Type B pancreatic cell (in vitro differentiated cells): ENCODE results near the gene MMP24. TPM values are rescaled to one million over a fixed set of nuclear protein-coding genes. Genes with fewer than 3 reads are reported as not detected.

Experiments used
- DNase-seq: peaks from one replicate; pipeline ENCODE4 v3.0.0; 2021; ENCODE audit warnings: mixed read lengths; ENCODE audit not compliant: unreplicated experiment; ENCODE audit errors: extremely low spot score
- H3K27ac Mint-ChIP-seq: 2 replicates; pipeline ENCODE4 v1.8.0; 2021; ENCODE audit warnings: mild to moderate bottlenecking, mixed read lengths
- H3K27me3 Mint-ChIP-seq: 2 replicates; pipeline ENCODE4 v1.8.0; 2021; ENCODE audit warnings: mixed read lengths
- H3K36me3 Mint-ChIP-seq: 2 replicates; pipeline ENCODE4 v1.8.0; 2021; ENCODE audit warnings: mixed read lengths
- H3K4me1 Mint-ChIP-seq: one replicate; pipeline ENCODE4 v1.8.0; 2021; ENCODE audit warnings: mixed read lengths; ENCODE audit not compliant: unreplicated experiment
- H3K4me3 Mint-ChIP-seq: 2 replicates; pipeline ENCODE4 v1.8.0; 2021; ENCODE audit warnings: mild to moderate bottlenecking, mixed read lengths
- H3K9me3 Mint-ChIP-seq: 2 replicates; pipeline ENCODE4 v1.8.0; 2021; ENCODE audit warnings: mixed read lengths
- CTCF ChIP-seq: fragments of 200-600 bp; sonication (generic); conservative IDR thresholded peaks from 2 replicates; pipeline ENCODE4 v1.5.0; 2021; ENCODE audit warnings: antibody characterized with exemption, mild to moderate bottlenecking
- total RNA-seq: library from RNA; stranded (reverse); gene quantifications from 2 replicates; pipeline ENCODE4 v1.2.1, GENCODE V29; 2021; ENCODE audit warnings: low replicate concordance

MMP24 gene
- total RNA-seq, 1 donor from 2014 or later, result 2.6 TPM

GRCh38 chr20:35271904-35272303 lies 45.4 kb downstream of the MMP24 start:
- Mint-ChIP-seq H3K36me3 (peaks cover 4% of the 10 kb centered on the region), H3K27me3 (no peaks in the 10 kb centered on the region), H3K4me1 (peaks cover 3% of the 10 kb centered on the region), H3K27ac (no peak overlapping the region), H3K4me3 (no peak overlapping the region), H3K9me3 (no peaks in the 10 kb centered on the region)
- TF ChIP-seq CTCF, result no peak
- no peak for DNase-seq

GRCh38 chr20:35273449-35274171 lies 47.1 kb downstream of the MMP24 start:
- DNase-seq, result no peak
- Mint-ChIP-seq H3K27ac (no peak overlapping the region), H3K9me3 (no peaks in the 10 kb centered on the region), H3K4me3 (no peak overlapping the region), H3K4me1 (peaks cover 3% of the 10 kb centered on the region), H3K27me3 (no peaks in the 10 kb centered on the region), H3K36me3 (peaks cover 8% of the 10 kb centered on the region)
- TF ChIP-seq CTCF, result no peak

DNA sequence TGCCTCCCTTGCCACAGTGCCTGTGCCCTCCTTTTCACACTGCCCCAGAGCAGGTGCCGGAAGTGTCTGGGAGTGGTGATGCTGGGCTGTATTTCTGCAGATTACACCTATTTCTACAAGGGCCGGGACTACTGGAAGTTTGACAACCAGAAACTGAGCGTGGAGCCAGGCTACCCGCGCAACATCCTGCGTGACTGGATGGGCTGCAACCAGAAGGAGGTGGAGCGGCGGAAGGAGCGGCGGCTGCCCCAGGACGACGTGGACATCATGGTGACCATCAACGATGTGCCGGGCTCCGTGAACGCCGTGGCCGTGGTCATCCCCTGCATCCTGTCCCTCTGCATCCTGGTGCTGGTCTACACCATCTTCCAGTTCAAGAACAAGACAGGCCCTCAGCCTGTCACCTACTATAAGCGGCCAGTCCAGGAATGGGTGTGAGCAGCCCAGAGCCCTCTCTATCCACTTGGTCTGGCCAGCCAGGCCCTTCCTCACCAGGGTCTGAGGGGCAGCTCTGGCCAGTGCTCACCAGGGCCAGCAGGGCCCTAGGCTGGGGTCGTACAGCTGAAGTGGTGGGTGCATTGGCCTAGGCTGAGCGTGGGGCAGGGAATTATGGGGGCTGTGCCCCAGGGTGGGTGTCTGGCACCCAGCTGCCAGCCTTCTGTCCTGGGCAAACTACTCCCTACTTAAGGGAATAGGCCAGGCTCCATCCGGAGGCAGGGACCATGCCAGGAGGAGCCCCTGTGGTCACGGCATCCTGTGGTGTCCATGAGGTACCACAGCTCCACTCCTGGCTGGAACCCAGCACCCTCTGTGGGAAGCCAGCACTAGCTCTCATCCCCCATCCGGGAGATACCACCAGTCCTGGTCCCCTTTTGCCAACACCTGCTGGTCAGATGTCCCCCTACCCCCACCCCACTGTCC lies 47.9 kb downstream of the MMP24 start:
- Mint-ChIP-seq H3K9me3 (no peaks in the 10 kb centered on the region), H3K27me3 (no peaks in the 10 kb centered on the region), H3K4me3 (no peak overlapping the region), H3K27ac (no peak overlapping the region), H3K4me1 (no peaks in the 10 kb centered on the region), H3K36me3 (peaks cover 16% of the 10 kb centered on the region)
- no peak for DNase-seq
- no peak for TF ChIP-seq CTCF

DNA sequence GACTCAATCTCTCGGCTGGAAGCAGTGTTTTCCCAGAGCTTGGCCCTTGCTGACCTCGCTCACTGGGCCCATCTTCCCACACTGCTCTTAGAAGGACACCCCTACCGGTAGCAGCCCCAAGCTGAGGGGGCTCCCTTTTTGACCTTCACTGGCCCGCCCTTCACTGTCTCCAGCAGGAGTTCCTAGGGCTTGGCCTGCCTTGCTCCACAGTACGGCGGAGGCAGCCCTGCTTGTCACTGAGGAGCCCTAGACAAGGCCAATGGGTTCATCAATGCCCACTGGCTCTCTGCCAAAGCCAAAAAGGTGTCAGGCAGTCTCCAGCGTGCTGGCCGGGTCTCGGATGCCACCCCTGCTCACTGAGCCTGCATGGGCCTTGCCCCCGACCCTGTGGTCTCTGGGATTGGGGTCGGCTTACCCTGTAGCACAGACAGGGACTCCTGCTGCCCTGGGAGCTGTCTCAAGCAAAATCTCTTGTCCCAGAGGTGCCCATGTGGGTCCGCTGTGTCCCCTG lies 49.3 kb downstream of the MMP24 start:
- H3K4me3 Mint-ChIP-seq, result no peak overlapping the region
- H3K27me3 Mint-ChIP-seq, result no peaks in the 10 kb centered on the region
- no peak for TF ChIP-seq CTCF
- no peak for DNase-seq
- H3K27ac Mint-ChIP-seq, result no peak overlapping the region
- no peaks in the 10 kb centered on the region for H3K4me1 Mint-ChIP-seq
- H3K36me3 Mint-ChIP-seq, result peaks cover 26% of the 10 kb centered on the region
- no peaks in the 10 kb centered on the region for H3K9me3 Mint-ChIP-seq

- H3K4me1 Mint-ChIP-seq, result no peaks in the 10 kb centered on the region
- TF ChIP-seq CTCF, result no peak
- H3K36me3 Mint-ChIP-seq, result peaks cover 21% of the 10 kb centered on the region
- H3K4me3 Mint-ChIP-seq, result peak overlapping the region; percentile 94
- no peaks in the 10 kb centered on the region for H3K27me3 Mint-ChIP-seq
- H3K9me3 Mint-ChIP-seq, result no peaks in the 10 kb centered on the region
- H3K27ac Mint-ChIP-seq, result peak overlapping the region; percentile 97
- DNase-seq, result no peak
Observed at GRCh38 chr20:35276408-35276807, 49.9 kb downstream of the MMP24 start.
